Tongue (tissue), 2 donors: ENCODE data around the gene CRY2. TPM values are rescaled to one million over a fixed set of nuclear protein-coding genes. Genes with fewer than 3 reads are reported as not detected.

Experiments
- DNase-seq: peaks from one replicate; pipeline ENCODE4 v3.0.0-alpha.2; 2015
- total RNA-seq: library from RNA; depleted of rRNA; stranded (reverse); fragments of >200 nt; gene quantifications from one replicate; pipeline ENCODE4 v1.2.3, GENCODE V29; 2014

CRY2 gene
- total RNA-seq, 1 donor from 2014 or later = 72.0 TPM

GRCh38 chr11:45848654-45849081 lies 1.4 kb downstream of the CRY2 start:
- DNase-seq = no peak

DNA sequence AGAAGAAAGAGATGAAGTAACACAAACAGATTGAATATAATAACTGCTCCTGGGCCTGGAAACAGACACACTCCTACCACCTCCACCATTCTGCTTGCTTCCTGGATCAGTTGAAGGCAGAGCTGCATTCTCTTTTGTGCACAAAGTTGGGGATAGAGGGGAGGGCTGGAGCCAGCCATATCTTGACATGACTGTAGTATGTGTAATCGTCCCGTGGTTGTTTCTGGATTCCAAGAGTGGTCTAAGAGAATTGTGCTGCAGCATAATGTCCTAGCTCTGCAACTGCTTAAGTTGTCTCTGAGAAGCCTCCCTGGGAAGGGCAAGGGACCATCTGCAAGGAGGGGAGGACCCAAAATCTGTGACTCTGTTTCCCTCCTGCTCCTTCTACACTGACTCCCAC lies 3.2 kb downstream of the CRY2 start:
- no peak for DNase-seq

- DNase-seq = no peak
These were observed 4.0 kb downstream of the CRY2 start for GRCh38 chr11:45851228-45851627.

DNA sequence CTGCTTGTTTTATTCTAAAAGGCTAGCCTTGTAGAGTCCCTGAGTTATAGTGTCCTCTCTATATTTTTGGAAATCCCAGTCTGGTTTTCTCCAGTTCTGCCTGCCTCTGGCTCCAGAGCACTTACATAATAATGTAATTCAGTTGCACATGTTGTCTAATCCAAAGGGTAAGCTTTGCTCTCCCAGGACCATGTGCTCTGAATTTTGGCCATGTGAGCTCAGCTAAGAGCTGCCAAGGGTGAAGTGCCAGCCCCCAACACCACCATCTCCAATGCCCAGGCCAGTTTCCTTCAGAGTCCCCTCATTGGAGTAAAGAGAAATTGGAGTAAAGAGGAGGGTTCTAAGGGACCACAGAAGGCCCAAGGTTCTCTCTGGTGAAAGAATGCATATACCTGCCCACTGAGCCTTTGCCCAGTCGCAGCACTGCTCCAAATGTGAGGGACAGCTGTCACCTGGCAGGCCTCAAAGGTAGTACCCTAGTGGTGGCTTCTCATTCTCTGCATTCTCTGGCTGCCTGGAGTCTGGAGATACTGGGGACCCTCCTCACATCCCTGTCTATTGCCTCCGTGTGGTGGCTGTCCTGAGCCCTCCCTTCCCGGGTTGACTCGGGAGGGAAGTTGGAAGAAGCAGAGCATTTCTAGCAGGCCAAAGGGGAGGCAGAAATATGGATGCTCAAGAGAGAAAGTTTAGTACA lies 4.9 kb downstream of the CRY2 start:
- DNase-seq = peak; percentile 44

DNA sequence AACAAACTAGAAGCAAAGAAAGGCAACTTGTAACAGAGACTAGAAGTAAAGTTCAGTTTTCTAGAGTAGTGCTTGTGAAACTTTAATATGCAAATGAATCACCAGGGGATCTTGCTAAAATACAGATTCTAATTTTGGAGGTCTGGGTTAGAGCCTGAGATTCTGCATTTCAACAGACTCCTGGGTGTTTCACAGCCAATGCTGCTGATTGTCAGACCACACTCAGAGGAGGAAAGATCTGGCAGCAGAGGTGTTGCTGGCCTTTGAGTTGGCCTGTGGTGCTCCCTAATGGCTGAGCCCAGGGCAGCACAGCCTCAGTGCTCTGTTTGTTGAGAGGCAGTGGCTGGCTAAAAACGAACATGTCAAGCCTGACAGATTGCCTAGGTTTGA lies 5.4 kb downstream of the CRY2 start:
- DNase-seq = no peak

DNA sequence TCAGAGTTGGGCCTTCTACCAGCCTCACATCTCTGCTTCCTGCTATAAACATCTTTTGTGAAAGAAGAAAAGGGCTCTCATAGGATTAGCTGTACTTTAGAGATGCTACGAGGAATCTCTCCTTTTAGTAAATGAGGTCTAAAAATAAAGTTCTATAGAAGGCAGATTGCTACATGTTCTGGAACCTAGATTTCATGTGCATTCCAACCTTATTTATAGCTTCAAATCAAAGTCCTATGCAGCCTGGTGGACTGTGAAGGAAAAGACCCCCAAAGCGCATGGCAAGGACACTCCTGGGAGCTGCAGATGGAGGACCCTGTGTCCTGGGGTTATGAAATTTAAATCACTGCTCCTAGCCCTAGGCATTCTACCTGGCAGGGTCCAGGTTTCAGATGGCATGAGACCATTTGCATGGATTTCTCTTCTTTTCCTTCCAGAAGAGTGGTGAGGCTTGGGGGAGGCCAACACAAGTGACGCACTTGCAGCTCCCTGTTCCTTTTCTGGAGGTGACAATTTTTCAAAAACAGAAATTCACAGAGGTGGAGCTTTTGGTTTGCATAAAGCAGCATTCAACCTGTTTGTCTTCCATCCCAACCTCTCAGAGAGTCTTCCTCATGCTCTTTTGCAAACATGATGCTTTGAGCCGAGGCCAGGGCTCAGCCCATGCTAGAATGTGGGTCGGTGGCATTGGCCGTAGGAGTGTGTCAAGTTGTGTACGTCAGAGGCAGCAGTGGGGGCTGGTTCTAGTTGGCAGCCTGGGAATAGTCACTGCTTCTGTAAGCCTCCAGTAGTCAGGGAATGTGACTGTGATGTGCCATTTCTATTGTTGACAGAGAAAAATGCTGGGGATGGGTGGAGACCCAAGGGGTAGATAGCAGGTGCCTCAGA lies 6.3 kb downstream of the CRY2 start:
- DNase-seq = no peak

DNA sequence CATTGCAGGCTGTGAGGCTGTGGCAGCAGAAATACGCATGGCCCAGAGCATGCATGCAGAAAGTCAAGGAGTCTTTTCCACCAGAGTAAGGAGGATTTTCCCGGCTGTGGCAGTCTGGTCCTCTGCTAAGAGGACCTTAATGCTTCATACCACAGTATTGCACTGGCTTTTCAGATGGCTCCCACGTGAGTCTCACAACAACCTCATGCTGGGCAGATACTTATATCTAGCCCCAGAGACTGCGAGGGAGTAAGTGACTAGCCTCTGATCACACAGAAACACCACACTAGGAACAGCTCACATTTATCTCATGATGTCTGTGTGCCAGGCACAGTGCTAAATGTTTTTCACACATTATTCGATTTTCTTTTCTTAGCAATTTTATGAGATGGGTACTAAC lies 8.0 kb downstream of the CRY2 start:
- DNase-seq = no peak

- DNase-seq = peak; percentile 44
These were observed 8.8 kb downstream of the CRY2 start for GRCh38 chr11:45856044-45856468.

DNA sequence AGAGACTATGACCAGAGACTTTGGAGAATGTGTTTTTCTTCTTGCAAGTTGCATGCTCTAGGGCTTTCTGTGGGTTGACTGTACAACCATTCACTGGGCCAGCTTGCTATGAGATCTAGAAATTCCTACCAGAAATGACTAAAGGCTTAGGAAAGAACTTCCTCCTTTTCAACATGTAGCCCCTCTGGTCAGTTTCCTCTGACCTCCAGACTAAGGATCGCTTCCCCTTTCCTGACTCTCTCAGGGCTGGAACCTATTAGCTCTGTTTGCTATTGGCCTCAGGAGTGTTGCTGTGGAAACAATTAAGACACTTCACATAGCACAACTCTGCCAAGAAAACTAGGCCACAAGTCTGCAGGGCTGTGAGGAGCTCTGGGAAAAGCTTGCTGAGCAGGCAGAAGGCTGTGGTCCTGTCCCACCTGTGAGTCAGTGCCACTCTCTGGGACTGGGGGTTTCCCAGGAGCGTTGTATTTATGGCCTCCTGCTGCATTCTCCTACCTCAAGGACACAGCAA lies 10.7 kb downstream of the CRY2 start:
- DNase-seq = peak; percentile 88

GRCh38 chr11:45858751-45859398 lies 11.6 kb downstream of the CRY2 start:
- no peak for DNase-seq

- DNase-seq = peak; percentile 95
These were observed 12.4 kb downstream of the CRY2 start for GRCh38 chr11:45859661-45860140.

DNA sequence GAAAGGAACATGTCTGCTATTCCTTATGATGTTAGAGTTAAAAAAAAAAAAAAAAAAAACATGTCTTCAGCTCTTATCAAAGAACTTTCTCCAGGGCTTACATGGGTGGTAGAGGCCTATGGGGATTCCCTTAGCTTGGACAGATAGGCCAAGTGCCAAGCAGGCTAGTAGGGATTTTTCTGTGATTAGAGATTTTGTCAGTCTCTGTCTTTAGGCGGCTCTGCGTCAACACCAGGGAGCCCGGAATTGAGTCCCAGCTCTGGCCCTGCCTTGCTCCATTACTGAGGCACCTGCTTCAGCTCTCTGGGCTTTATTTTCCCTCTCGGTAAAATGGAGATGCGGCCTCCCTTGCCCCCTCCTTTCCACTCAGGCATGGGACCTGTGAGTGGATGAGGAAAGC lies 13.1 kb downstream of the CRY2 start:
- DNase-seq = no peak

DNA sequence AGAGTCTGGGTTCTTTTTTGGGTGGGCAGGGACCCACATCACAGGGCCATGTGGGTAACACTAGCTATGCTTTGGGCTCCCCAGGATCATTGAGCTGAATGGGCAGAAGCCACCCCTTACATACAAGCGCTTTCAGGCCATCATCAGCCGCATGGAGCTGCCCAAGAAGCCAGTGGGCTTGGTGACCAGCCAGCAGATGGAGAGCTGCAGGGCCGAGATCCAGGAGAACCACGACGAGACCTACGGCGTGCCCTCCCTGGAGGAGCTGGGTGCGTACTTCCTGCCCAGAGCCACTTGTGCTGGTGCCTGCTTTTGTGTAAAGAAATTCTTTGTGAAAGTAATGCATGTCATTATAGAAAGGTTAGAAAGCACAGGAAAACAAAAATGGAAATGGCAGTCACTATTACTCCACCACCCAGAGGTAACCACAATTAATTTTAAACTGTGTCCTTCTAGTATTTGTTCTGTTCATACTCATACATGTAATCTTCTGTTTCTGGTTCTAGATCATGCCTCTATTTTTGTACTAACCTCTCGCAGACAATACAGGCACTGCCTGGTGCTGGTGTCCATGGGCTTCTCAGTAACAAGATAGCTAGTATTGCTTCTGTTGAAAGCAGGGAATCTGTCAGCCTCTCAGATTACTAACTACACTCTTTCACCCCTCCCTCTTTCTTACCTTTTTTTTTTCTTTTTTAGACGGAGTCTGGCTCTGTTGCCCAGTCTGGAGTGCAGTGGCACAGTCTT lies 13.7 kb downstream of the CRY2 start:
- no peak for DNase-seq

DNA sequence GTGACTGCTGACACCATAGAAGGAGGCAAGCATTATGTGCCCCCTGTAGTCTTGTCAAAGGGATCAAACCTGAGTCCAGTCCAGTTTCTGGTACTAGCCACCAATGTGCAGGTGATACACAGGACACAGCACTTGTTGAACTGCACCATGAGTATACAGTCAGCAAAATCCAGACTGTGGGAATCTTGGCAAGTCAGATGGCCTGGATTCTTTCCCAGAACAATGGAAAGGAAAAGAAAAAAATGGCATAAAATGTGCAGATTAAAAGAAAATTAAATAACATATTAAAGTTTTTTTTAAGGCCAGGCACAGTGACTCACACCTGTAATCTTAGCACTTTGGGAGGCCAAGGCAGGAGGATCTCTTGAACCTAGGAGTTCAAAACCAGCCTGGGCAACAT lies 16.8 kb downstream of the CRY2 start:
- no peak for DNase-seq

DNA sequence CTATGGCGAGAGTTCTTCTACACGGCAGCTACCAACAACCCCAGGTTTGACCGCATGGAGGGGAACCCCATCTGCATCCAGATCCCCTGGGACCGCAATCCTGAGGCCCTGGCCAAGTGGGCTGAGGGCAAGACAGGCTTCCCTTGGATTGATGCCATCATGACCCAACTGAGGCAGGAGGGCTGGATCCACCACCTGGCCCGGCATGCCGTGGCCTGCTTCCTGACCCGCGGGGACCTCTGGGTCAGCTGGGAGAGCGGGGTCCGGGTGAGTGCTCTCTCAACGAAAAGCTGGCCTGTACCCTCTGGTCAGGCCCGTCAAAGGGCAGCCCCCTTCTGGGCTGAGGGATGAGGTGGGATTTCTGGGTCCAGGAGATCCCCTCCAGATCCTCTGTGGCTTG lies 22.3 kb downstream of the CRY2 start:
- no peak for DNase-seq

GRCh38 chr11:45870706-45871105 lies 23.4 kb downstream of the CRY2 start:
- DNase-seq = no peak

DNA sequence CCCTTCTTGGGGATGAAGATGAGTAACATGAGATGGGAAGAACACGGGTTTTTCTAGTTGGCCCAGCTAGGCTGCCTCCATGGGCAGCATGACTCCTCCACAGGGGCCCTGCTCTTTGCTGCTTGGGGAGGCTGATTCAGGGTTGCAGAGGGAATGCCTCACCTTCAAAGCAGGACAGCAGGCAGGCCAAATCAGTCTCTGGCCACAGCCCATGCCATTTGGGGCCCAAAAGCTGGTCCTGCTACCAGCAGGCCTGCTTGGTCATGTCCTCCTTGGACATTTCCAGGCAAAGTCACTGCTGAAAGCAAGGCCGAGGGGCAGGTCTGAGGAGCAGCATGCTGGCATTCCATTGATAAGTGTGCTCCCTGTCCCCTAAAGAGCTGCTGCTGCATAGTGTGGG lies 24.4 kb downstream of the CRY2 start:
- no peak for DNase-seq

GRCh38 chr11:45872651-45873356 lies 25.5 kb downstream of the CRY2 start:
- peak; percentile 67 for DNase-seq

- DNase-seq = no peak
These were observed 29.1 kb downstream of the CRY2 start for GRCh38 chr11:45876401-45876800.

- DNase-seq = no peak
These were observed 29.9 kb downstream of the CRY2 start for GRCh38 chr11:45877221-45877620.

DNA sequence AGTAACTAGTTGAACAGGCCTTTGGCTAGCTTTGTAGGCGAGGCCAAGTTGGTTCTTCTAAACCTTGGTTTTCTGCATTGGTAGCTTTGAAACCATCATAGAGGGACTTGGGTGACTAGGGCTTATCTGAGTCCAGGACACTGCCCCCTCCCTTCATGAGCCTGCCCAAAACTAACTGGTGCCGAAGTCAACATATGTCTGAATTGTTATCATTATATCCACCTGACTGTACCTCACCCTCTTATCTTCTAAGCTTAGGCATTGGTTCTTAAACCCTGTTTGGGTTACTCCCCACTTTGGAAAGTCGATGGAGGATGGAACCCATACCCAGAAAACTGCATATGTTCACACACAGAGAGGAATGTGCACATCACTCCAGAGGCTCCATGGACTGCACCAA lies 30.6 kb downstream of the CRY2 start:
- DNase-seq = no peak
